Panc1 (cell line): ENCODE results near the gene PTPA.
"Not testable (repeated sequence)": the region's sequence is repeated elsewhere in the genome, so short reads cannot be mapped to it uniquely, and the experiment has no call there.

Source experiments
- POLR2AphosphoS5 ChIP-seq: IDR thresholded peaks from 2 replicates; pipeline ENCODE4 v1.6.1; 2012; ENCODE audit warnings: mild to moderate bottlenecking, low read depth, low read length, moderate library complexity
- TF ChIP-seq, protein P1 (sequence below): fragments of 450-650 bp; IDR thresholded peaks from 2 replicates; pipeline ENCODE4 v1.5.1; 2017; ENCODE audit warnings: mild to moderate bottlenecking

DNA sequence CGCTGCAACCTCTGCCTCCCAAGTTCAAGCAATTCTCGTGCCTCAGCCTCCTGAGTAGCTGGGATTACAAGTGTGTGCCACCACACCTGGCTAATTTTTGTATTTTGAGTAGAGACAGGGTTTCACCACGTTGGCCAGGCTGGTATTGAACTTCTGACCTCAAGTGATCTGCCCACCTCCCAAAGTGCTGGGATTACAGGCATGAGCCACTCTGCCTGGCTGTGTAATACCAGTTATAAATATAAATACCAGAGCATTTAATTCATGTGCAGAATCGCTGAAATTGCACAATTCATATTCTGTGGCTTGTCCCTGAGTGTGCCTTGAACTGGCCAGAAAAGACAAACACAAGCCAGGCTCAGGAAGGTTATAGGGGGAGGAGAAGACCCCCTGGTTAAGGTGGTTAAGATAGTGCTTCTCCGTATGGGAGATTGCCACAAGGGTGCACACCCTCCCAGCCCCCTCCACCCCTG is 52.0 kb downstream of the PTPA start:
- TF ChIP-seq, protein P1, sequence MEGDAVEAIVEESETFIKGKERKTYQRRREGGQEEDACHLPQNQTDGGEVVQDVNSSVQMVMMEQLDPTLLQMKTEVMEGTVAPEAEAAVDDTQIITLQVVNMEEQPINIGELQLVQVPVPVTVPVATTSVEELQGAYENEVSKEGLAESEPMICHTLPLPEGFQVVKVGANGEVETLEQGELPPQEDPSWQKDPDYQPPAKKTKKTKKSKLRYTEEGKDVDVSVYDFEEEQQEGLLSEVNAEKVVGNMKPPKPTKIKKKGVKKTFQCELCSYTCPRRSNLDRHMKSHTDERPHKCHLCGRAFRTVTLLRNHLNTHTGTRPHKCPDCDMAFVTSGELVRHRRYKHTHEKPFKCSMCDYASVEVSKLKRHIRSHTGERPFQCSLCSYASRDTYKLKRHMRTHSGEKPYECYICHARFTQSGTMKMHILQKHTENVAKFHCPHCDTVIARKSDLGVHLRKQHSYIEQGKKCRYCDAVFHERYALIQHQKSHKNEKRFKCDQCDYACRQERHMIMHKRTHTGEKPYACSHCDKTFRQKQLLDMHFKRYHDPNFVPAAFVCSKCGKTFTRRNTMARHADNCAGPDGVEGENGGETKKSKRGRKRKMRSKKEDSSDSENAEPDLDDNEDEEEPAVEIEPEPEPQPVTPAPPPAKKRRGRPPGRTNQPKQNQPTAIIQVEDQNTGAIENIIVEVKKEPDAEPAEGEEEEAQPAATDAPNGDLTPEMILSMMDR = not testable (repeated sequence)
- TF ChIP-seq POLR2AphosphoS5 = not testable (repeated sequence)
